Parathyroid adenoma (tissue), 2 donors: ENCODE data around the gene ELMO2.

ENCODE experiments used
- H2AFZ ChIP-seq: fragments of 300-600 bp; sonication (generic); one replicate; pipeline ENCODE4 v1.7.0; 2017; ENCODE audit warnings: antibody characterized with exemption, mild to moderate bottlenecking
- H3K27ac ChIP-seq: fragments of 300-600 bp; sonication (generic); one replicate; pipeline ENCODE4 v1.7.0; 2017
- H3K27me3 ChIP-seq: fragments of 300-600 bp; sonication (generic); one replicate; pipeline ENCODE4 v1.7.0; 2017; ENCODE audit warnings: low read length; ENCODE audit not compliant: control insufficient read depth, insufficient read depth
- H3K36me3 ChIP-seq: fragments of 300-600 bp; sonication (generic); one replicate; pipeline ENCODE4 v1.7.0; 2017; ENCODE audit warnings: low read length; ENCODE audit not compliant: control insufficient read depth, insufficient read depth
- H3K4me1 ChIP-seq: fragments of 300-600 bp; sonication (generic); one replicate; pipeline ENCODE4 v1.7.0; 2017; ENCODE audit warnings: control low read depth
- H3K4me2 ChIP-seq: fragments of 300-600 bp; sonication (generic); one replicate; pipeline ENCODE4 v1.7.0; 2017; ENCODE audit warnings: low read length
- H3K4me3 ChIP-seq: fragments of 300-600 bp; sonication (generic); one replicate; pipeline ENCODE4 v1.7.0; 2017; ENCODE audit warnings: low read depth, low read length
- H3K79me2 ChIP-seq: fragments of 300-600 bp; sonication (generic); one replicate; pipeline ENCODE4 v1.7.0; 2017; ENCODE audit warnings: control low read depth
- H3K9ac ChIP-seq: fragments of 300-600 bp; sonication (generic); one replicate; pipeline ENCODE4 v1.7.0; 2017; ENCODE audit warnings: mild to moderate bottlenecking
- H3K9me3 ChIP-seq: fragments of 300-600 bp; sonication (generic); one replicate; pipeline ENCODE4 v1.7.0; 2017; ENCODE audit warnings: low read length; ENCODE audit not compliant: control insufficient read depth
- TF ChIP-seq, protein P1 (sequence below): fragments of 300-600 bp; sonication (generic); IDR thresholded peaks from one replicate; pipeline ENCODE4 v1.7.0; 2017; ENCODE audit warnings: antibody characterized with exemption, mild to moderate bottlenecking
- donor health status: primary hyperparathyroidism.

The ELMO2 gene

DNA sequence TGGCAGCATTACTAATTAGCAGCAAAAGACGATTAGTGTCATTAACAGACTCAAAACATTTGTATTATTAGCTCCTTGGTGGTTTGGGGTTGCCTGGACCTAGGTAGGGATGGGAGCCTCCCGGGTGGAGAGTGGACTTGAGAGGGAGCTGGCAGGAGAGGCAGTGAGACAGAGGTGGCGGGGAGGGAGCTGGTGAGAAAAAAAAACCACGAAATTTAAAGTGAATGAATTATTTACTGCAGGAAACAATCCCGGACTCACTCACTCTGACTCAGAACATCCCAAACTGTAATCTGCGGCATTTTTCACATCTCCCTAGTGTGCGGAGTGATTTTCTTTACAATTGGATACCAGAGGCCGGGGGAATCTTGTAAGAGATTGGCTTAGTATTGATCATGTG is 83.8 kb downstream of the ELMO2 start:
- TF ChIP-seq, protein P1, sequence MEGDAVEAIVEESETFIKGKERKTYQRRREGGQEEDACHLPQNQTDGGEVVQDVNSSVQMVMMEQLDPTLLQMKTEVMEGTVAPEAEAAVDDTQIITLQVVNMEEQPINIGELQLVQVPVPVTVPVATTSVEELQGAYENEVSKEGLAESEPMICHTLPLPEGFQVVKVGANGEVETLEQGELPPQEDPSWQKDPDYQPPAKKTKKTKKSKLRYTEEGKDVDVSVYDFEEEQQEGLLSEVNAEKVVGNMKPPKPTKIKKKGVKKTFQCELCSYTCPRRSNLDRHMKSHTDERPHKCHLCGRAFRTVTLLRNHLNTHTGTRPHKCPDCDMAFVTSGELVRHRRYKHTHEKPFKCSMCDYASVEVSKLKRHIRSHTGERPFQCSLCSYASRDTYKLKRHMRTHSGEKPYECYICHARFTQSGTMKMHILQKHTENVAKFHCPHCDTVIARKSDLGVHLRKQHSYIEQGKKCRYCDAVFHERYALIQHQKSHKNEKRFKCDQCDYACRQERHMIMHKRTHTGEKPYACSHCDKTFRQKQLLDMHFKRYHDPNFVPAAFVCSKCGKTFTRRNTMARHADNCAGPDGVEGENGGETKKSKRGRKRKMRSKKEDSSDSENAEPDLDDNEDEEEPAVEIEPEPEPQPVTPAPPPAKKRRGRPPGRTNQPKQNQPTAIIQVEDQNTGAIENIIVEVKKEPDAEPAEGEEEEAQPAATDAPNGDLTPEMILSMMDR: no peak
- Histone ChIP-seq H3K9ac (no peak overlapping the region), H3K27ac (no peak overlapping the region), H3K9me3 (no peaks in the 10 kb centered on the region), H3K4me2 (no peak overlapping the region), H3K27me3 (no peaks in the 10 kb centered on the region), H2AFZ (no peak overlapping the region), H3K79me2 (no peaks in the 10 kb centered on the region), H3K36me3 (no peaks in the 10 kb centered on the region), H3K4me3 (no peak overlapping the region), H3K4me1 (no peaks in the 10 kb centered on the region)

DNA sequence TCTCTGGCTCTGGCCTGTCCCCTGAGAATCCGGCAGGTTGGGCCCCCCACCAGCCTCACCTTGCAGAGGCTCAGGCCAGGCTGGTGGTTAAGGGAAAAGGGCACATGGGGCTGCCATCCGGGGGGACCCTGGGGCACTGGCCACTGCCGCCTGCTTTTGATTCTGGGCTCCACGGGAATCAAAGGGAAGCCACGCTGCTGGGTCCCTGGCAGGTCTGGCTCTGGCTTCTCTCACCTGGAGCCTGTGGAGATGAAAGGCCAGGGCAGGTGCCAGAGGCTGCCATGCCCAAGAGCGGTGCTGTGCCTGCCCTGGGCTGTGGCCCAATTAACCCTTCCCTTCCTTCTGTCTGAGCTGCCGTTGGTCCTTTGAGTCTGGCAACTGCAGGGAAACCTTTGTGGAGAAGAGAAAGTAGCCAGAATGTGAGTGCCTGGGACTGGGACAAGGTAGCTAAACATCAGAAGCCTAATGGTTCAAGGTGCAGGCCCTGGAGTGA is 88.7 kb downstream of the ELMO2 start:
- H3K9ac ChIP-seq: no peak overlapping the region
- H2AFZ ChIP-seq: no peak overlapping the region
- H3K9me3 ChIP-seq: no peaks in the 10 kb centered on the region
- TF ChIP-seq, protein P1: no peak
- H3K27me3 ChIP-seq: peaks cover 4% of the 10 kb centered on the region
- H3K79me2 ChIP-seq: no peaks in the 10 kb centered on the region
- H3K27ac ChIP-seq: no peak overlapping the region
- H3K36me3 ChIP-seq: no peaks in the 10 kb centered on the region
- H3K4me3 ChIP-seq: no peak overlapping the region
- H3K4me2 ChIP-seq: no peak overlapping the region
- H3K4me1 ChIP-seq: no peaks in the 10 kb centered on the region

DNA sequence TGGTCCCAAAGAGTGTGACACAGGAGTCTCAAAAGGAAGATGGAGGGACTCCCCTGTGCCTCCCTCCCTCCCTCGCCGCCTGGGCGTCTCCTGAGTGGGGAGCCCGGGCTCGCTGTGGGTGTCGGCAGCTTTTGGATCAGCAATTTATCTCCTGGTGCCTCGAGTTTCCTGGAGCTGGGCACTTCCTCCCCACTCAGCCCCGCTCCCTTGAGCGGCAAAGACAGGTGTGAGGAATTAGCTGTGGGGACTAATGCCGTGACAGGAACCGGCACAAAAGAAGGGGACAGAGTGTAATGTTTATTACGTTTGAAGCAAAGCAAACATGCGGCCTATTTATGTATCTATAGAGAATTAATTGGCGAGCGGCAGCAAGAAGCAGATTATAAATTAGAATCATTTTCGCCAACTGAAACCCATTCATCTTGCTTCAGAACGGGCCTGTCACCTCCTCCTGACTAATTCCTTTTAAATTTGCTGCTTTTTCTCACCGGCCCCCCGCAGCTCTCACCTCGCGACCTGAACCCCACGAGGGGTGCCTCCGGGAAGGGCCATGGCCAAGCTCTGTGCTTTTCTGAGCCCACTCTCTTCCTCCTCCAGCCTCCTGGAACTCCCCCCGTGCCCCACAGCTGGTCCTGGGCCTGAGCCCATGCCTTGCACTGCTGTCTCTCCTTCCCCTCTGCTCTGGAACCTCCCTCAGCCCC is 89.3 kb downstream of the ELMO2 start:
- no peak overlapping the region for H2AFZ ChIP-seq
- H3K27ac ChIP-seq: no peak overlapping the region
- H3K27me3 ChIP-seq: peaks cover 4% of the 10 kb centered on the region
- H3K79me2 ChIP-seq: no peaks in the 10 kb centered on the region
- H3K9me3 ChIP-seq: no peaks in the 10 kb centered on the region
- TF ChIP-seq, protein P1: no peak
- no peak overlapping the region for H3K4me3 ChIP-seq
- no peak overlapping the region for H3K4me2 ChIP-seq
- no peaks in the 10 kb centered on the region for H3K4me1 ChIP-seq
- no peaks in the 10 kb centered on the region for H3K36me3 ChIP-seq
- no peak overlapping the region for H3K9ac ChIP-seq
